SU-DHL-6 (cell line): ENCODE data around the gene KLKB1.

Experiments
- H2AFZ ChIP-seq: fragments of 200-600 bp; sonication (generic); 2 replicates; pipeline ENCODE4 v1.6.1; 2014; ENCODE audit warnings: low read depth, mild to moderate bottlenecking, moderate library complexity, mixed read lengths, antibody characterized with exemption, low read length; ENCODE audit not compliant: severe bottlenecking
- H3F3A ChIP-seq: fragments of 200-600 bp; shearing (Covaris generic); 2 replicates; pipeline ENCODE4 v1.6.0; 2016; ENCODE audit warnings: antibody characterized with exemption, mild to moderate bottlenecking; ENCODE audit not compliant: insufficient read depth
- H3K27ac ChIP-seq: fragments of 200-600 bp; sonication (generic); 2 replicates; pipeline ENCODE4 v1.5.1; 2016; ENCODE audit warnings: low read depth, mild to moderate bottlenecking, low read length, moderate library complexity, mixed read lengths
- H3K27me3 ChIP-seq: fragments of 200-600 bp; sonication (generic), shearing (Covaris generic); 2 replicates; pipeline ENCODE4 v1.6.0; 2014; ENCODE audit warnings: mild to moderate bottlenecking, low read length
- H3K36me3 ChIP-seq: fragments of 200-600 bp; sonication (generic); 2 replicates; pipeline ENCODE4 v1.6.1; 2014; ENCODE audit warnings: mild to moderate bottlenecking, low read length, mixed read lengths
- H3K4me2 ChIP-seq: fragments of 300-600, 200-600 bp; shearing (Covaris generic), sonication (generic); 2 replicates; pipeline ENCODE4 v1.6.0; 2014; ENCODE audit warnings: low read length, low read depth, mild to moderate bottlenecking; ENCODE audit not compliant: poor library complexity, severe bottlenecking
- H3K4me3 ChIP-seq: fragments of 200-600 bp; sonication (generic); 2 replicates; pipeline ENCODE4 v1.5.1; 2014; ENCODE audit warnings: antibody characterized with exemption, low read length, mild to moderate bottlenecking, mixed read lengths; ENCODE audit not compliant: insufficient read depth, poor library complexity, severe bottlenecking
- H3K79me2 ChIP-seq: fragments of 200-600 bp; sonication (generic); 2 replicates; pipeline ENCODE4 v1.6.1; 2014; ENCODE audit warnings: mild to moderate bottlenecking, low read length, moderate library complexity; ENCODE audit not compliant: insufficient read depth
- H3K9ac ChIP-seq: fragments of 200-600 bp; sonication (generic); 2 replicates; pipeline ENCODE4 v1.7.0; 2014; ENCODE audit warnings: mild to moderate bottlenecking, low read length
- H3K9me2 ChIP-seq: fragments of 200-600 bp; sonication (generic); replicated peaks from 2 replicates; pipeline ENCODE4 v1.6.1; 2014; ENCODE audit warnings: low read length; ENCODE audit not compliant: insufficient read depth
- H3K9me3 ChIP-seq: fragments of 200-600 bp; sonication (generic); 2 replicates; pipeline ENCODE4 v1.6.1; 2014; ENCODE audit warnings: low read length, mixed read lengths; ENCODE audit not compliant: insufficient read depth
- H4K20me1 ChIP-seq: fragments of 200-600 bp; sonication (generic); 2 replicates; pipeline ENCODE4 v1.6.1; 2014; ENCODE audit warnings: low read depth, mild to moderate bottlenecking, antibody characterized with exemption, low read length, moderate library complexity, mixed read lengths
- CTCF ChIP-seq: fragments of 200-600 bp; sonication (generic); IDR thresholded peaks from one replicate; pipeline ENCODE4 v1.5.1; 2017; ENCODE audit warnings: antibody characterized with exemption, mild to moderate bottlenecking, low read length, moderate library complexity; ENCODE audit not compliant: insufficient read depth, poor library complexity, severe bottlenecking
- EZH2phosphoT487 ChIP-seq: fragments of 200-600 bp; sonication (generic), shearing (Covaris generic); conservative IDR thresholded peaks from 2 replicates; pipeline ENCODE4 v1.6.1; 2018; ENCODE audit warnings: mild to moderate bottlenecking, antibody characterized with exemption, low read length, moderate library complexity, mixed read lengths

Gene KLKB1

DNA sequence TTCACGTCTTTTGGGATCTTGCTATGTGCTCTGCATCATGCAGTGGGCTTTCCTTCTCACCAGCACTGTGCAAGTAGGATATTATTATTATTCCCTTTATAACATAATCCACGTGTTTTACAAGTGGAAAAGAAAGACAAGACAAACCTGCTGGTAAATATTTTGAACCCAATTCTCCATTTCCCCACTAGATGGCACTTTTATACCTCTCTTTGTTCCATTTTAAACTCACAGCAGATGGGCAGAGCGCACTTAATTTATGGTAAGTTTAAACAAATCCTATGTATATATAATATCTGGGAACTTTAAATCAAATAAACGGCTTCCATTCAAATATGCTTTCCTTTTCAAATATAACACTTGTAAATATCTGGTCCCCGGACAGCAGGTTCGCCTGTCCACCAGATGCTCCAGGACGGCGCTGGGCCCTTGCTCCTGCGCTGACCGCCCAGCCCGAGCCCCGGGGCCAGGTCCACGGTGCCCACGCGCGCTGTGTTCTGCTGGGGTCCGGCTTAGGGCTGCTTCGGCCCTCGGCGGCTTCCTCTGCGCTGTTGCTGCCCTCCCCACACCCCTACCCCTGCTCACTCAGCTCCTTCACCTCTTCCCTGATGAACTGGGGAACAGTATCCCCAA lies 69.8 kb downstream of the KLKB1 start:
- Histone ChIP-seq H3K4me2 (no peak overlapping the region), H3K4me3 (no peak overlapping the region), H3K79me2 (no peaks in the 10 kb centered on the region), H3K9me3 (no peaks in the 10 kb centered on the region), H3K36me3 (no peaks in the 10 kb centered on the region), H2AFZ (no peak overlapping the region), H3K9ac (no peak overlapping the region), H4K20me1 (no peaks in the 10 kb centered on the region), H3K27ac (no peak overlapping the region), H3K27me3 (no peaks in the 10 kb centered on the region), H3K9me2 (no peaks in the 10 kb centered on the region), H3F3A (no peaks in the 10 kb centered on the region)
- no peak for TF ChIP-seq EZH2phosphoT487
- TF ChIP-seq CTCF: peak; percentile 25

DNA sequence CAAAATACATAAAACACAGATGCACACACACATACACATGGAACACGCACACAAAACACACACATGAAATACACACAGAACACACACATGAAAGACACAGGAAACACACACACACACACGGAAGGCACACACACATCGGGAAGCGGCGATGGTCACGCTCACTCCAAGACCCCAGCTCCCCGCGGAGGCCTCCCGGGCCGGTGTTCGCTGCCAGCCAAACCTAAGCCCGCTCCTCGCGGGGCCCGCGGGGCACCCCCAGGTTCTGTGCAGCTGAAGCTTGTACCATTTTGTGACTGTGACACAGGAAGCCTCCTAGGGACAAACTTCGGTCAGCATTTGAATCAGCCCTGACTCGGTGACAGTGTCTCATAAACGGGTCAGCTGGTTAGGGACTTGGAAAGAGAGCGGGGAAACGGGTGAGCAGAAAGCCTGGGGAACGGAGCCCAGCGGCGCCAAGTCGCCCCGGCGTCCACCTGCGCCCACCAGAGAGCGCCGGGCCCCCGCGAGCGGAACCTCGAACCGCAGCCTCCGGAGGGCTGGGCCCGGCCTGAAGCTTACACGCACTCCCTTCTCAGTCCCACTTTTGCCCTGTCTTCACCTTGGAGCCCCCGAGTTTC lies 70.8 kb downstream of the KLKB1 start:
- Histone ChIP-seq H3F3A (no peaks in the 10 kb centered on the region), H3K36me3 (no peaks in the 10 kb centered on the region), H3K4me3 (no peak overlapping the region), H3K79me2 (no peaks in the 10 kb centered on the region), H4K20me1 (no peaks in the 10 kb centered on the region), H3K9me2 (no peaks in the 10 kb centered on the region), H3K4me2 (no peak overlapping the region), H3K9me3 (no peaks in the 10 kb centered on the region), H3K27ac (no peak overlapping the region), H2AFZ (no peak overlapping the region), H3K9ac (no peak overlapping the region), H3K27me3 (no peaks in the 10 kb centered on the region)
- TF ChIP-seq CTCF: no peak
- no peak for TF ChIP-seq EZH2phosphoT487

DNA sequence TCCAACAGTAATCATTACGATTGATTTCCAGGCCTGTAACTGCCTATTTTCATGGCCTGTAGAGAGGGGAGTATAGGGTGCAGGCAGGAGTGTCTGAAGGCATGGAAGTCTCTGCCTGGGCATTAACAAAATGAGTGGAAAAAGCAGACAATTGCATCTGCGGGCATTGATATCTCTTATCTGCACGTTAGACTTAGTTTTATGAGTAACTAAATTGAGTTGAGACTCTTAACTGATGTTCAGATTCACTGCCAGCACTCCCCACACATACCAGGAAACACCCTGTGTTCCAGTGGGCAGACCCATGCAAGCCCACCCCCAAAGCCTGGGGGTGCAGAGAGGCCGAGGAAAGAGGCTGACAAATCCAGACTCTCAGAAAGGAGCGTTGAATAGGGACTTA lies 72.0 kb downstream of the KLKB1 start:
- Histone ChIP-seq H3K79me2 (no peaks in the 10 kb centered on the region), H3F3A (no peaks in the 10 kb centered on the region), H3K27me3 (no peaks in the 10 kb centered on the region), H3K27ac (no peak overlapping the region), H4K20me1 (no peaks in the 10 kb centered on the region), H3K4me3 (no peak overlapping the region), H3K4me2 (no peak overlapping the region), H3K9ac (no peak overlapping the region), H3K9me3 (no peaks in the 10 kb centered on the region), H3K36me3 (no peaks in the 10 kb centered on the region), H3K9me2 (no peaks in the 10 kb centered on the region), H2AFZ (no peak overlapping the region)
- TF ChIP-seq EZH2phosphoT487 (no peak), CTCF (no peak)
